PC-9 (cell line): ENCODE data around the gene SV2C. TPM values are rescaled to one million over a fixed set of nuclear protein-coding genes. Genes with fewer than 3 reads are reported as not detected.

Experiments used
- BruUV-seq: library from RNA; stranded (reverse); fragments of 400-500 nt; replicated peaks from 2 replicates; lab custom pipeline; 2021; lab: Mats Ljungman, UMichigan
- CTCF ChIA-PET: fragments of 300-600 bp; sonication (Branson Sonifier 250); formaldehyde crosslinking; loops from one replicate; lab custom pipeline; 2022; ENCODE audit warnings: antibody characterized with exemption; lab: Charles Lee
- POLR2A ChIA-PET: fragments of 300-600 bp; sonication (Branson Sonifier 250); formaldehyde crosslinking; loops from one replicate; lab custom pipeline; 2022; ENCODE audit warnings: antibody characterized with exemption; ENCODE audit not compliant: unreplicated experiment; lab: Charles Lee
- DNase-seq, 2 experiments: peaks; one replicate each; pipeline versions ENCODE4 v3.0.0 to v3.0.0-alpha.2; 2015 to 2022; ENCODE audit warnings: mixed read lengths in 1 of 2
- H2AFZ ChIP-seq: fragments of 200-600 bp; sonication (generic); 2 replicates; pipeline ENCODE4 v1.8.1; 2017; ENCODE audit warnings: antibody characterized with exemption
- H3F3A ChIP-seq: fragments of 200-600 bp; sonication (generic); 2 replicates; pipeline ENCODE4 v1.8.1; 2017; ENCODE audit warnings: antibody characterized with exemption, mild to moderate bottlenecking, low read depth; ENCODE audit not compliant: insufficient read depth
- H3K27ac ChIP-seq: fragments of 200-600 bp; sonication (generic); 2 replicates; pipeline ENCODE4 v1.6.1; 2016; ENCODE audit warnings: mixed run types
- H3K27me3 ChIP-seq: fragments of 200-600 bp; sonication (generic); 2 replicates; pipeline ENCODE4 v1.6.1; 2016; ENCODE audit warnings: low read depth, mixed run types; ENCODE audit not compliant: insufficient read depth
- H3K36me3 ChIP-seq: fragments of 200-600 bp; sonication (generic); 2 replicates; pipeline ENCODE4 v1.6.1; 2016; ENCODE audit warnings: low read depth, mixed run types
- H3K4me1 ChIP-seq: fragments of 200-600 bp; sonication (generic); replicated peaks from 2 replicates; pipeline ENCODE4 v1.6.1; 2016; ENCODE audit warnings: mixed run types; ENCODE audit not compliant: insufficient read depth
- H3K4me2 ChIP-seq: fragments of 200-600 bp; sonication (generic); 2 replicates; pipeline ENCODE4 v1.6.1; 2017; ENCODE audit warnings: mixed run types
- H3K4me3 ChIP-seq: fragments of 200-600 bp; sonication (generic); 2 replicates; pipeline ENCODE4 v1.6.1; 2016; ENCODE audit warnings: mixed run types
- H3K79me2 ChIP-seq: fragments of 200-600 bp; sonication (generic); 2 replicates; pipeline ENCODE4 v1.6.1; 2017; ENCODE audit warnings: low read depth, mixed run types
- H3K9me2 ChIP-seq: fragments of 200-600 bp; sonication (generic); 2 replicates; pipeline ENCODE4 v1.8.1; 2017; ENCODE audit warnings: mild to moderate bottlenecking; ENCODE audit not compliant: insufficient read depth
- H3K9me3 ChIP-seq: fragments of 200-600 bp; sonication (generic); 2 replicates; pipeline ENCODE4 v1.8.1; 2016; ENCODE audit warnings: low read depth; ENCODE audit not compliant: insufficient read depth
- H4K20me1 ChIP-seq: fragments of 200-600 bp; sonication (generic); 2 replicates; pipeline ENCODE4 v1.8.1; 2017; ENCODE audit not compliant: insufficient read depth
- CTCF ChIP-seq: fragments of 200-600 bp; sonication (generic); conservative IDR thresholded peaks from 2 replicates; pipeline ENCODE4 v1.6.1; 2017; ENCODE audit warnings: mixed run types, antibody characterized with exemption, mild to moderate bottlenecking, moderate library complexity
- EZH2 ChIP-seq: fragments of 200-600 bp; sonication (generic); IDR thresholded peaks from 2 replicates; pipeline ENCODE4 v1.8.0; 2017; ENCODE audit warnings: antibody characterized with exemption, low read depth
- intact Hi-C: fragments of 100-400 bp; cut with micrococcal nuclease; formaldehyde crosslinking; loops from one replicate; pipeline ENCODE4 v1.10.0; 2022; ENCODE audit not compliant: unreplicated experiment
- total RNA-seq: library from RNA; stranded (reverse); gene quantifications from 2 replicates; pipeline ENCODE4 v1.2.3, GENCODE V29; 2021

The SV2C gene
- total RNA-seq, 1 experiment from 2014 or later, result not detected

GRCh38 chr5:76166886-76167576, 83.8 kb downstream of the SV2C start:
- H3K27ac ChIP-seq, result no peak overlapping the region
- intact Hi-C loops, result no loop called here
- TF ChIP-seq CTCF (no peak), EZH2 (no peak)
- ChIA-PET CTCF (no interaction called here), POLR2A (no interaction called here)
- H3K79me2 ChIP-seq, result no peaks in the 10 kb centered on the region
- H3K4me3 ChIP-seq, result no peak overlapping the region
- no peak for DNase-seq
- no peak overlapping the region for H3K4me2 ChIP-seq
- H4K20me1 ChIP-seq, result no peaks in the 10 kb centered on the region
- H2AFZ ChIP-seq, result no peak overlapping the region
- no peaks in the 10 kb centered on the region for H3K4me1 ChIP-seq
- H3K36me3 ChIP-seq, result no peaks in the 10 kb centered on the region
- no peaks in the 10 kb centered on the region for H3F3A ChIP-seq
- no peaks in the 10 kb centered on the region for H3K9me2 ChIP-seq
- no peaks in the 10 kb centered on the region; the same call in 1 of the 2 replicates for H3K27me3 ChIP-seq
- BruUV-seq, result no TSS peak
- no peaks in the 10 kb centered on the region for H3K9me3 ChIP-seq

GRCh38 chr5:76169146-76169905, 86.1 kb downstream of the SV2C start:
- Histone ChIP-seq H3K79me2 (no peaks in the 10 kb centered on the region), H3K4me1 (no peaks in the 10 kb centered on the region), H3K9me2 (no peaks in the 10 kb centered on the region), H3K4me2 (no peak overlapping the region), H3K27ac (no peak overlapping the region), H3F3A (no peaks in the 10 kb centered on the region), H4K20me1 (no peaks in the 10 kb centered on the region), H3K4me3 (no peak overlapping the region), H3K9me3 (no peaks in the 10 kb centered on the region), H2AFZ (no peak overlapping the region), H3K27me3 (no peaks in the 10 kb centered on the region; the same call in 1 of the 2 replicates), H3K36me3 (no peaks in the 10 kb centered on the region)
- ChIA-PET CTCF (no interaction called here), POLR2A (no interaction called here)
- TF ChIP-seq EZH2 (no peak), CTCF (no peak)
- intact Hi-C loops, result no loop called here
- no peak for DNase-seq
- no TSS peak for BruUV-seq

GRCh38 chr5:76174101-76174500, 90.9 kb downstream of the SV2C start:
- no TSS peak for BruUV-seq
- Histone ChIP-seq H3K4me2 (no peak overlapping the region), H3K9me2 (no peaks in the 10 kb centered on the region), H4K20me1 (no peaks in the 10 kb centered on the region), H2AFZ (no peak overlapping the region), H3F3A (no peaks in the 10 kb centered on the region), H3K27me3 (no peaks in the 10 kb centered on the region), H3K4me3 (no peak overlapping the region), H3K4me1 (no peaks in the 10 kb centered on the region), H3K27ac (no peak overlapping the region), H3K9me3 (no peaks in the 10 kb centered on the region), H3K36me3 (no peaks in the 10 kb centered on the region), H3K79me2 (no peaks in the 10 kb centered on the region)
- ChIA-PET POLR2A (no interaction called here), CTCF (no interaction called here)
- TF ChIP-seq EZH2, result no peak
- TF ChIP-seq CTCF, result no peak
- intact Hi-C loops, result no loop called here
- no peak for DNase-seq
